Activated T-helper 2 cell treated with anti-CD3 and anti-CD28 coated beads, Interferon-gamma antibody, Interleukin-2, Interleukin-4, amounts not matched to agents 10 μg/mL and 5 μg/mL and 100 μg/mL, durations not matched to agents 14 hours and 24 hours and 36 hours (primary cell): ENCODE results near the gene SOX2. TPM values are rescaled to one million over a fixed set of nuclear protein-coding genes. Genes with fewer than 3 reads are reported as not detected.

ENCODE experiments used
- DNase-seq: peaks from one replicate; pipeline ENCODE4 v3.0.0; 2021; ENCODE audit warnings: low spot score
- H3K27ac Mint-ChIP-seq: one replicate; pipeline ENCODE4 v1.8.0; 2021; ENCODE audit warnings: mixed read lengths
- H3K27me3 Mint-ChIP-seq: one replicate; pipeline ENCODE4 v1.8.0; 2021; ENCODE audit warnings: low read depth, mixed read lengths
- H3K36me3 Mint-ChIP-seq: one replicate; pipeline ENCODE4 v1.8.0; 2021; ENCODE audit warnings: low read depth, mixed read lengths
- H3K4me1 Mint-ChIP-seq: one replicate; pipeline ENCODE4 v1.8.0; 2021; ENCODE audit warnings: low read depth, mixed read lengths
- H3K4me3 Mint-ChIP-seq: one replicate; pipeline ENCODE4 v1.8.0; 2021; ENCODE audit warnings: low read depth, mild to moderate bottlenecking, moderate library complexity, mixed read lengths
- H3K9me3 Mint-ChIP-seq: one replicate; pipeline ENCODE4 v1.8.0; 2021; ENCODE audit warnings: mixed read lengths
- intact Hi-C: fragments of 100-400 bp; cut with micrococcal nuclease; formaldehyde crosslinking; loops from one replicate; pipeline ENCODE4 v1.15.1; 2023
- total RNA-seq: library from RNA; stranded (reverse); gene quantifications from 2 replicates; pipeline ENCODE4 v1.2.3, GENCODE V29; 2022

The SOX2 gene
- total RNA-seq, 1 donor from 2014 or later, result not detected

DNA sequence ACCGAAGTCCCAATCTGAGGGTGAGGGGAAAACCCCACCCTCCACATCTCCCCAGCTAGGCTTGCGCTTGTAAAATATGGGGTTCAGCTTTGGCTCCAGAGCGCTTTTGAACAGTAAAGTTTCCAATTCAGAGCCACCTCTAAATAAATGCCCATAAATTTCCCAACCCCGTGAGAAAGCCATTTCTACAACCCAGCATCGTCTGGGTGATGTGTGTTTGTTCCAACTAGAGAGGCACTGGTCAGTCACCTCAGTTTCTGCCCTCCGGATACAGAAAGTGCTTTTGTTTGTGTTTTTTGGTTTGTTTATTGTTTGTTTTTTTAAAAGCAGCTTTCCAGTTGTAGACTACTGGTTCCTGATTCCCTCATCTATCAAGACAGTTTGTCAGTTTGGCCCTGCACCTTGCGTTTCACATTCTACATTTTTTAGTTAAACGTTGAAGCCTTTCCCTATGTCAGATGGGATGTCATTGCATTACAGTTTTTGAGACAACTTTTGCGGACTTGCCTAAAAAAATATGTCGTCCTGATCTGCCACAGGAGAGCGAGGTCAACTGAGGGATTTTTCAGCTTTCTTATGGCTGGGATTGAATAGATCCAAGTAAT lies 15.0 kb upstream of the SOX2 start:
- intact Hi-C loops, result no loop called here
- Mint-ChIP-seq H3K4me1 (peaks cover 17% of the 10 kb centered on the region), H3K27ac (no peak overlapping the region), H3K27me3 (peaks cover 79% of the 10 kb centered on the region), H3K36me3 (no peaks in the 10 kb centered on the region), H3K4me3 (no peak overlapping the region), H3K9me3 (no peaks in the 10 kb centered on the region)
- DNase-seq, result no peak

DNA sequence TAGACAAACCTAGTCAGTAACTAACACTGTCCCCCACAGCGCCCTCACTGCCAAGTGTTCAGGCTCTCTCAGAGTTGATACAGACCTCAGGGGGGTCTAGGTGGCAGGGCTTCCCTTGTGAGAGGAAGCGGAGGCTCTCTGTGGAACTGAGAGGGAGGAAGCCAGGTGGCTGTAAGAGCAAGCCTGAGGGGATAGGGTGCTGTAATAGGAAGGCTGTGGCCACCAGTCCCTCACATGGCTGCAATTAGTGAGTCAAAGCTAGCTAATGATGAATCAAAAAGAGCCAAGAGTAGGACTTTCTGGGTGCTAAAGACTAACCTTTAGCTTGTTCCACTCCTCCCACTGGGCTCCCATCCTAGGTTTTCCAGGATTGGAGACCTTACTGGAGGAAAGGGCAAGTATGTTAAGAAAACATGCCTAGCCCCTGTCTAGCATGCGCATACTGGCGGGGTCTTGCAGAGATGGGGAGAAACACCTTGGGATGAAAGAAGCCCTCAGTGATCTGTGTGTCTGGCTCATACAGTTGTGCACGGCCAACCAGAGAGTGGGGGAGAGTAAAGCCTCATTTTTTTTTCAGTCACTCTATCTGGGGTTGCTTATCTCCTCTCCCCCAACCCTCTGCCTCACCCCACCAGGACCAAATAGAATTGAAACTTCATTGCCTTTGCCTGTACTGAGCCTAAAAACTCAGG lies 13.3 kb upstream of the SOX2 start:
- Mint-ChIP-seq H3K9me3 (no peaks in the 10 kb centered on the region), H3K27ac (no peak overlapping the region), H3K4me3 (no peak overlapping the region), H3K36me3 (no peaks in the 10 kb centered on the region), H3K27me3 (peaks cover 85% of the 10 kb centered on the region), H3K4me1 (peaks cover 17% of the 10 kb centered on the region)
- no peak for DNase-seq
- intact Hi-C loops, result no loop called here

DNA sequence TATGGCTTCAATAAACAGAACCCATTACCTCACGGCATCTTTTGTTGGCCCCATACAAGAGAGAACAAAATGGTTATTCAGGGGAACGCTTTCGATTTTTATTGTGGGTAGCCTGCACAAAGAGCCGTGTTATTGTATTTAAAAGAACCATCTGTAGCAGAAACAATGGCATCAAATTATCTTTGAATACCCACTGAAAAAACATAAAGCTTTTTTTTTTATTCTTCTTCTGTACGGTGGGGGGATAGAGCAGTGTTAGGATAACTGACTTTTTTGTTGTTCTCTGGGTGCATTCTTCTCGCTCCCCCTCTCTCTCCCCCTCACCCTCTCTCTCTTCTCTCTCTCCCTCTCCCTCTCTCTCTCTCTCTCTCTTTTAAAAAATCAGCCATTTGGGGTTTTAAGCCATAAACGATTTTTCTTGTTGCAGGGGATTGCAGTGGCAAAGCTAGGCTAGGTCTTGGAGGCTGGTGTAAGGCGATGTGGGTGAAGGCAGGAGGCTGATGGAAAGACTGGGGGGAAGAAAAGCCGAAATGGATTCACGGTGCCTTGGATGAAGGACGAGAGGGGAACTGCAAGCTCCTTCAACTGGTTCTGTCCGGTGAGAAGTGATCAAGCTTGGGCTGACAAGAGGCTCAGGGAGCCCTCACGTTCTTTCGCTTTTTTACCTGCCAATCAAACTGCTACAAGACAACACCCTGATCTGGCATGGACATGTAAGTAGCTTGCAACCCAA lies 12.4 kb upstream of the SOX2 start:
- H3K27me3 Mint-ChIP-seq, result peaks cover 82% of the 10 kb centered on the region
- H3K27ac Mint-ChIP-seq, result no peak overlapping the region
- H3K4me1 Mint-ChIP-seq, result peaks cover 18% of the 10 kb centered on the region
- intact Hi-C loops, result no loop called here
- no peak for DNase-seq
- no peak overlapping the region for H3K4me3 Mint-ChIP-seq
- no peaks in the 10 kb centered on the region for H3K9me3 Mint-ChIP-seq
- H3K36me3 Mint-ChIP-seq, result no peaks in the 10 kb centered on the region

DNA sequence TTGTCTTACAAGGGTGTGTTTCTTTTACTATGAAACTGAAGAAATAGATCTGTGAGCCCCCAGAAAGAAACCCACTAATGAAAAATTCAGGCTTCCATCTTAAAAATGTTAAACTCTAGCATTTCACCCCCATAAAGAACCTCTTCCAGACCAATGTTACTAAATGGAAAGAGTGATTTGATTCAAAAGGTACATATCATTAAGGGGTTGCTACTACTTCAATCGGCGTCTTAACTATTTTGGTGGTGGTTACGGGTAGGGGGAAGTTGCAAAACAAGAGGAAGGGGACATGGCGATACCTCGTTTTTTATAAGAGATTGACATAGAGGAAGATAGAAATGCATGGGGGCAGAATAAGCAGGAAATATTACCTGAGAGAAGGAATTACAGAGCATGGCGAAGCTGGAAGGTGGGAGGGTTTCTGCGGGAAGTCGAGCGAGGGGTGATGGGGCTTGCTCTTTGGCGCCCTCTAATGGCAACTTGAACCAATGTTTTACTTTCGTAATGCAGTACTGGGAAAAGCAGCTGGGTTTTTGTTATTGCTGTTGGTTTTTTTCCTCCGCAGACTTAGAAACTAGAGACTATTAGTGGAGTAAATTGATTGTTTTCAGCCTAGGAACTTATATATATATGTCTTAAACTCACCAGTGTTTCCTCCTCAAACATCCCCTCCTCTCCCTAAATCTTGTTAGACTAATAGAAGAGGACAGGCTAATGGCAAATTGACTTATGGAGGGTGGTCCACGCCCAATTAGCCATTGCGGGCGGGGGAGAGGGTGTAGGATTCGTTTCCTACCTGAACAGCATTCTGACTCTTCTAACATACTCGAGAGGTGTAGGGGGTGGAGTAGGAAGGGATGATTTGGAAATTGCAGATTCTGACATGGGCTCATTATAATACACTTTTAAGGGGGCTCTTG lies 11.3 kb upstream of the SOX2 start:
- intact Hi-C loops, result loop anchor here (1.0 to 10.0 kb wide), 3 partner anchors 10 to 1026 kb away; partner anchors contain the start of gene CCDC39
- H3K27me3 Mint-ChIP-seq, result peaks cover 87% of the 10 kb centered on the region
- H3K27ac Mint-ChIP-seq, result no peak overlapping the region
- H3K36me3 Mint-ChIP-seq, result no peaks in the 10 kb centered on the region
- peak overlapping the region; percentile 62 for H3K4me3 Mint-ChIP-seq
- DNase-seq, result peak; percentile 40
- peaks cover 20% of the 10 kb centered on the region for H3K4me1 Mint-ChIP-seq
- H3K9me3 Mint-ChIP-seq, result no peaks in the 10 kb centered on the region

DNA sequence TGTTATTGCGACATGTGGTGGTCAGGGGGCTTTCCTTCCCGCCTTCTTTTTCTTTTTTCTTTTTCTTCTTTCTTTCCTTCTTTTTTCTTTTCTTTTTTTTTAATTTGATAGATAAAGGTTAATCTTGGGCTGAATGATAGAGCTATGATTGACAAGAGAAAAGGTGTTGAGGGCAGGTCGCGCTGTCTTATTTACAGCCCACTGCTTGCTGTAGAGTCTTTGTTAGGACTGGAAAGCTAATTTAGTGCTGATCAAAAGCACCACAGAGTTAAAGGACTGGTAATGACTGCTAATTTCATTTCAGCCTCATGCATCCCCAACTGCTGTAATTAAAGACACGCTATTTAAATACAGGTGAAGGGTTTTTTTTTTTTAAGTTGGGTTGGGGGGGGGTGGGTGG lies 10.6 kb upstream of the SOX2 start:
- intact Hi-C loops, result loop anchor here (2.0 to 10.0 kb wide), 2 partner anchors 490 to 1026 kb away; partner anchors contain the start of gene CCDC39
- H3K4me1 Mint-ChIP-seq, result peaks cover 17% of the 10 kb centered on the region
- H3K27me3 Mint-ChIP-seq, result peaks cover 86% of the 10 kb centered on the region
- no peaks in the 10 kb centered on the region for H3K9me3 Mint-ChIP-seq
- H3K4me3 Mint-ChIP-seq, result no peak overlapping the region
- H3K36me3 Mint-ChIP-seq, result no peaks in the 10 kb centered on the region
- no peak for DNase-seq
- H3K27ac Mint-ChIP-seq, result no peak overlapping the region

DNA sequence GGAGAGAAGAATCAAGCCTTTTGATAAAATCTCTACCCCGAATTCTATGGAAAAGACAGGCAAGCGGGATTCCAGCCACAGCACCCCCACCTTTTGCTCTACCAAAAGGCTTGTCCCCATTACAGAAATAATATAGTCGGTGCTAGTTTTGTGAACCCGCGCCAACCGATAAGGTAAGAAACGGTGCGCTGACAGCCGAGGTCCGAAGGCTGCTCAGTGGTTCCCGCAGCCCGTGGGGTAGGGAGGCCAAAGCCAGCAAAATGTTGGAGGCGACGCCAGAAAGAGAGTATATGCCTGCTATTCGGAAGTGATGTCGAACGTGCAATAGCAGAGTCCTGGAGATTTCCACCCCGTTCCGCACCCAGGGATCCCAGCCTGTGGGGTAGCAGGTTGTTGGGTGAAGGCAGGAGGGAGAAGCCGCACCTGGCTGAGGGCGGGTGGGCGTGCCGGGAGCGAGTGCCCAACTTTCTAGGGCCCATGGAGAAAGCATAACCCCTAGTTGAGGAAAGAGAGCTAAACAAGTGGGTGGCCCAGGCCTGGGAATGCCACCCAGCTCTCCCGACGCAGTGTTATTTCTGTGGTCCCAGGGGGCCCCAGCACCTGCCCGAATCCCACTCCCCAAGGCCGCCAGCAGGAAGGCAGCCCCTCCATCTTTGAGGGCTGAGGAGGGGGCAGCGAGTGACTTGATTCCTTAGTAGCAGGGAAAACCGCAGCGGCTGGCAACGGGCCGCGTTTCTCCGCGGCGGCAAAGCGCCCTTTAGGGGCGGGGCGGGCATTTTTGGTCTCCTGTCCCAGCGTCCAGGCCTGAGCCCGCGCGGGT lies 7.9 kb upstream of the SOX2 start:
- Mint-ChIP-seq H3K4me1 (peaks cover 14% of the 10 kb centered on the region), H3K36me3 (no peaks in the 10 kb centered on the region), H3K27ac (no peak overlapping the region), H3K4me3 (no peak overlapping the region), H3K27me3 (peaks cover 82% of the 10 kb centered on the region), H3K9me3 (no peaks in the 10 kb centered on the region)
- DNase-seq, result no peak
- intact Hi-C loops, result loop anchor here (1.0 to 10.0 kb wide), 2 partner anchors 10 to 1029 kb away; partner anchors contain the start of gene CCDC39

DNA sequence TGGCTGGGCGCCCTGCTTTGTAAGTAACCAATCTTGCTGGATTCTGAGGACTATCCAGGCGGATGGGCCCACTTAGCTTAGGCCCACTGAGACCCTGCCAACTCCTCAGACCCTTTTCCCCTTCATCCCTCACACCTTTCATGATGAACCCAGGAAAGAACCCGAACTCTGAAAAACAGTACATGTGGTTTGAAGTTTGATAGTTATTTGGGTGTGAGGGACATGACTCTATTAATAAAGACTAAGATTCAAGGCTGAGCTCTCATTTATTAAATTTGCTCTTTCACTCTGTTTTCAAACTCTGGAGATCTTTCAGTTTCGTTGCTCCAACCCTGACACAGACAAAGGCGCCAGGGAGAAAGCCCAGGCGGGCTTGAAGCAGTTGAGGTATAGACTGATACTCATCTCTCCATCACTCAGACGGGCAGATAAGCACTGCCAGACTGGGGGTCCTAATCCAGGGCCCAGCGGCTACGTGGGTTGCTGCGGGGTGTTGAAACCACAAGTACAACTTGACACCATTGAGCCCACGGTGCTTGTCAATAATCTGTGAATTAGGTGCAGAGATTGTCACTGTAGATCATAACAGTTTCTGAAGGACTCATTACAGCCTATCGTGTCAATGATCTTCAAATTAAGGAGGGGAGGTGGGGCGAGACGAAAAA lies 7.2 kb upstream of the SOX2 start:
- Mint-ChIP-seq H3K4me3 (no peak overlapping the region), H3K27ac (no peak overlapping the region), H3K9me3 (no peaks in the 10 kb centered on the region), H3K36me3 (no peaks in the 10 kb centered on the region), H3K4me1 (peaks cover 15% of the 10 kb centered on the region), H3K27me3 (peaks cover 77% of the 10 kb centered on the region)
- no peak for DNase-seq
- intact Hi-C loops, result loop anchor here (10.0 kb wide), 1 partner anchor 1030 kb away; the partner anchor contains the start of gene CCDC39

DNA sequence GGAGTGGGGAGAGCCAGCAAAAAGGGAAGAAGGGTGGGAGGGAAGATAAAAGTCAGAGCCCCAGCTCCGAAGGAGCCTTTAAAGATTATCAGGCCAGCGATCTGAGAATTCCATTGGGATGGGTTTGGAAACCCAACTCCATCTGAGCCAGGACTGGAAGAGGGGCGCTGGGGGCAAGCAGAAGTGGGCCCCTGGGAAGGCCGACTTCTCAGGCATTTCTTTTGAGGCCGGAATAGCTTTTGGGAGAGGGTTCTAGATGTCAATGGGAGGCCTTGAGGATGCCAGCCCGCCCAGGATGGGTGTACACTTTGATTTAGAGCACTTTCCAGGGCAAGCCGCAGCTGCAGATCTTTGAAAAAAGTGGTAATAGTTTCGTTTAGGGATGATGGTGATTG lies 6.6 kb upstream of the SOX2 start:
- no peaks in the 10 kb centered on the region for H3K9me3 Mint-ChIP-seq
- intact Hi-C loops, result loop anchor here (10.0 kb wide), 1 partner anchor 1030 kb away; the partner anchor contains the start of gene CCDC39
- H3K4me3 Mint-ChIP-seq, result no peak overlapping the region
- no peak overlapping the region for H3K27ac Mint-ChIP-seq
- peaks cover 77% of the 10 kb centered on the region for H3K27me3 Mint-ChIP-seq
- H3K36me3 Mint-ChIP-seq, result no peaks in the 10 kb centered on the region
- DNase-seq, result no peak
- H3K4me1 Mint-ChIP-seq, result peaks cover 16% of the 10 kb centered on the region

DNA sequence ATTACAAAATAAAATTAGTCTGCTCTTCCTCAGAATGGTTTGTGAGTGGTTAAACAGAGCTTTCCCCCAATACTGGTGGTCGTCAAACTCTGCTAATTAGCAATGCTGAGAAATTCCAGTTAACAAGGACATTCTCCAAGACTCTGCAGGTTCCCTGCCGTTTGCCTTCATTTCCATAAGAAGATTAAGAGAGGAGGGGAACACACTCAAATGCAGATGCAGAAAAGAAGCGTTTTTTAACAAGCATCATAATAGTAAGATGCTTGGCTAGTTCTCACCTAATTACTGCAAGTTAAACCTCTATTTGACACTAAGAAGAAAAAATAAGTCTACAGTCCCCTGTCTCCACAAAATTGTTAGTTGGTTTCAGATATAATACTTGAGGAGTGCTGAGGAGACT lies 3.7 kb upstream of the SOX2 start:
- H3K4me3 Mint-ChIP-seq, result no peak overlapping the region
- no peak overlapping the region for H3K27ac Mint-ChIP-seq
- peaks cover 62% of the 10 kb centered on the region for H3K27me3 Mint-ChIP-seq
- DNase-seq, result no peak
- no peaks in the 10 kb centered on the region for H3K9me3 Mint-ChIP-seq
- intact Hi-C loops, result loop anchor here (10.0 kb wide), 1 partner anchor 1033 kb away; the partner anchor contains the start of gene CCDC39
- H3K36me3 Mint-ChIP-seq, result no peaks in the 10 kb centered on the region
- peaks cover 8% of the 10 kb centered on the region for H3K4me1 Mint-ChIP-seq

DNA sequence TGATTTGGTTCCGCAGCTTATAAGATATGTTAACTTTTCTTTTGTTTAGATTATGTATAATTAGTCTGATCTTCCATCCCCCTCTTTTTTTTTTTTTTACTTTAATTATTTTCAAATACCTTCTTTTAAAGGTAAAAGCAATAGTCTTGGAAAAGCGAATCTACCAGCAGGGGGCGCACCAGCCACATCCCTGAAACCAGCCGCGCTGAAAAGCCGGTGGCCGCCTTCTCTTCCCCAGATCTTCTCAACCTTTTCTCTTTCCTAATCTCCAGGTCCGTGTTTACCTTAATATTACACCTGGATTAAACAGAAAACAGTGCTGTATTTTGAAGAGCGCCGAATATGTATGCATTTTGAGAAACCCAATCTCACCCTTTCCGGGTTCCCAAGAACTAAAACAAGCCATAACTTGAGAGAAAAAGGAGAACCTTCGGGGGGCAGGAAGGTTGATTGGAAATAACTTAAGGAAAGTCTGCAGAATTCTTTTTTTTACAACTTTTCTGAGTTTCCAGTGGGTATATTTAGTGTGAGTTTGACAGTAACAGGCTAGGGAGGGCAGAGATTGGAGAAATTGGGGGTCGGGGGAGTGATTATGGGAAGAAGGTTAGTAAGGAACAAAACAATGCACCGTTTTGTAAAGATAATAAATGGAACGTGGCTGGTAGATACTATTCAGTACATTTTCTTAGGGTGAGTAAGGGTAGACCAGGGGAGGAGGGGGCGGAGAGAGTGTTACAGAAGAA lies 2.0 kb upstream of the SOX2 start:
- Mint-ChIP-seq H3K36me3 (no peaks in the 10 kb centered on the region), H3K9me3 (no peaks in the 10 kb centered on the region), H3K27ac (no peak overlapping the region), H3K4me1 (peaks cover 6% of the 10 kb centered on the region), H3K27me3 (peaks cover 62% of the 10 kb centered on the region), H3K4me3 (peak overlapping the region; percentile 45)
- intact Hi-C loops, result loop anchor here (1.0 to 10.0 kb wide), 4 partner anchors 9 to 1035 kb away; partner anchors contain the start of gene CCDC39
- DNase-seq, result peak; percentile 40
